WTC11 (cell line): Measurements from ENCODE around the gene RPP30. TPM values are rescaled to one million over a fixed set of nuclear protein-coding genes. Genes with fewer than 3 reads are reported as not detected.

Experiments used
- ATAC-seq: fragments of 200-7000 bp; cut with Tn5 transposase; 2 replicates; pipeline ENCODE4 v1.10.0; 2021; ENCODE audit warnings: mild to moderate bottlenecking, moderate library complexity
- CTCF ChIA-PET: fragments of 300-600 bp; sonication (Branson Sonifier 250); formaldehyde crosslinking; loops from one replicate; lab custom pipeline; 2021; ENCODE audit warnings: antibody characterized with exemption; lab: Charles Lee
- POLR2A ChIA-PET: fragments of 350-600 bp; sonication (Branson Sonifier 250); formaldehyde crosslinking; loops from one replicate; lab custom pipeline; 2021; ENCODE audit warnings: antibody characterized with exemption; lab: Charles Lee
- DNase-seq: peaks from one replicate; pipeline ENCODE4 v3.0.0; 2021; ENCODE audit warnings: low spot score
- H3K27ac Mint-ChIP-seq: 2 replicates; pipeline ENCODE4 v1.8.0; 2021; ENCODE audit warnings: mixed read lengths
- H3K27me3 Mint-ChIP-seq: 2 replicates; pipeline ENCODE4 v1.8.0; 2021; ENCODE audit warnings: low read depth, mild to moderate bottlenecking, moderate library complexity, mixed read lengths
- H3K36me3 Mint-ChIP-seq: 2 replicates; pipeline ENCODE4 v1.8.0; 2021; ENCODE audit warnings: mixed read lengths
- H3K4me1 Mint-ChIP-seq: 2 replicates; pipeline ENCODE4 v1.8.0; 2022; ENCODE audit warnings: mixed read lengths
- H3K4me3 Mint-ChIP-seq: 2 replicates; pipeline ENCODE4 v1.8.0; 2021; ENCODE audit warnings: mild to moderate bottlenecking, moderate library complexity, mixed read lengths
- H3K9me3 Mint-ChIP-seq: 2 replicates; pipeline ENCODE4 v1.8.0; 2021; ENCODE audit warnings: mixed read lengths
- ETV6 ChIP-seq: sonication (generic); formaldehyde crosslinking; IDR thresholded peaks from 2 replicates; pipeline ENCODE4 v1.8.1; 2022; ENCODE audit warnings: mild to moderate bottlenecking, missing genetic modification reagents
- FOXP4 ChIP-seq: sonication (generic); formaldehyde crosslinking; IDR thresholded peaks from 2 replicates; pipeline ENCODE4 v1.8.0; 2022; ENCODE audit warnings: mild to moderate bottlenecking, missing genetic modification reagents
- HMGA2 ChIP-seq: fragments of 250-450 bp; sonication (Bioruptor Pico); IDR thresholded peaks from 2 replicates; pipeline ENCODE4 v1.4.0; 2021; ENCODE audit warnings: mild to moderate bottlenecking, moderate library complexity
- JUN ChIP-seq: sonication (generic); formaldehyde crosslinking; IDR thresholded peaks from 2 replicates; pipeline ENCODE4 v1.8.0; 2023; ENCODE audit warnings: mild to moderate bottlenecking, missing genetic modification reagents
- NFATC4 ChIP-seq: fragments of 250-450 bp; sonication (Bioruptor Pico); IDR thresholded peaks from 2 replicates; pipeline ENCODE4 v1.9.0; 2021; ENCODE audit warnings: mild to moderate bottlenecking
- RELA ChIP-seq: sonication (generic); formaldehyde crosslinking; IDR thresholded peaks from 2 replicates; pipeline ENCODE4 v1.8.1; 2022; ENCODE audit warnings: missing genetic modification reagents, mild to moderate bottlenecking, borderline replicate concordance
- SMAD4 ChIP-seq: sonication (generic); formaldehyde crosslinking; IDR thresholded peaks from 2 replicates; pipeline ENCODE4 v1.8.0; 2022; ENCODE audit warnings: mild to moderate bottlenecking, missing genetic modification reagents
- SP1 ChIP-seq: sonication (generic); formaldehyde crosslinking; conservative IDR thresholded peaks from 2 replicates; pipeline ENCODE4 v1.8.1; 2022; ENCODE audit warnings: missing genetic modification reagents
- total RNA-seq: library from RNA; stranded (reverse); gene quantifications from 3 replicates; pipeline ENCODE4 v1.2.3, GENCODE V29; 2021
- TF ChIP-seq, protein P1 (sequence below): sonication (generic); formaldehyde crosslinking; IDR thresholded peaks from 2 replicates; pipeline ENCODE4 v1.8.1; 2022; ENCODE audit warnings: mild to moderate bottlenecking, moderate library complexity, missing genetic modification reagents
- TF ChIP-seq, protein P2 (sequence below): sonication (generic); formaldehyde crosslinking; IDR thresholded peaks from 2 replicates; pipeline ENCODE4 v1.8.0; 2023; ENCODE audit warnings: missing genetic modification reagents
- TF ChIP-seq, protein P3 (sequence below): fragments of 200-600 bp; IDR thresholded peaks from 2 replicates; pipeline ENCODE4 v1.8.0; 2022; ENCODE audit warnings: antibody characterized with exemption
- TF ChIP-seq, protein P4 (sequence below): sonication (generic); formaldehyde crosslinking; IDR thresholded peaks from 2 replicates; pipeline ENCODE4 v1.8.1; 2022; ENCODE audit warnings: mild to moderate bottlenecking, missing genetic modification reagents, moderate library complexity, borderline replicate concordance

Gene RPP30
- total RNA-seq, 1 experiment from 2014 or later: 56.4 TPM

DNA sequence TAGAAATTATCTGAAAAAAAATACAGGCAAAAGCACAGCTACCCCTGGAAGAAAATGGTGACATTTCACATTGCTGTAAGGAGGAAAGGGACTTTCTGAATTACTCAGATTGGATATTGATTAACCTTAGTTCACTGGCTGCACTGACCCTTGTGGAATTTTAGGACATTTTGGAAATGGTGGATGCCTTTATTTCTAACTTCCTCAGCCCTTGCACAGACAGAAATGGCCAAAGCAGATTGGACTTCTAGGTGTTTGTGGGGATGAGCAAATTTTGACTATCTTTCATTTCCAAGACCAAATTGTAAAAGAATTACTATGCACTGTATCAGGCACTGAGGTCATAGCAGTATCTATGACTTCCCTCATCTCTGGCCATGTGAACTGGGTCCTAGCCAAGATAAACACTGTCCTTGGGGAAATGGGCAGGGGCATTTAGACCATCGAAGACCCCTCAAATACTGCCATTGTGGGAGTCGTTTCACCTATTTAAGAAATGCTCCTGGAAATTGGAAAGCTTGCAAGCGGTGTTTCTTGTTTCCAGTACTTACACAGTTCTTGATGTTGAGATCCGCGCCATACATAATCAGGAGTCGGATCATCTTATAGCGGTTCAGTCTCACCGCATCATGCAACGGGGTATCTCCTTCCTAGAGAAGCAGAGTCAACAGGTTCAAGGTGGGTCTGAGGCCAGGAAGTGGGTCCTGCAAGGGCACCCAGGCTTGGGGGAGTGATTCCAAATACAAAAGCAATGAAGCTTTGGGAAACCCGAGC lies 43.4 kb downstream of the RPP30 start (continued):
- TF ChIP-seq, protein P1, sequence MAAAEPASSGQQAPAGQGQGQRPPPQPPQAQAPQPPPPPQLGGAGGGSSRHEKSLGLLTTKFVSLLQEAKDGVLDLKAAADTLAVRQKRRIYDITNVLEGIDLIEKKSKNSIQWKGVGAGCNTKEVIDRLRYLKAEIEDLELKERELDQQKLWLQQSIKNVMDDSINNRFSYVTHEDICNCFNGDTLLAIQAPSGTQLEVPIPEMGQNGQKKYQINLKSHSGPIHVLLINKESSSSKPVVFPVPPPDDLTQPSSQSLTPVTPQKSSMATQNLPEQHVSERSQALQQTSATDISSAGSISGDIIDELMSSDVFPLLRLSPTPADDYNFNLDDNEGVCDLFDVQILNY: no peak
- TF ChIP-seq SMAD4 (CRISPR knock-in tag) (no peak), ETV6 (CRISPR knock-in tag) (no peak), NFATC4 (CRISPR knock-in tag) (no peak), SP1 (CRISPR knock-in tag) (no peak), HMGA2 (CRISPR knock-in tag) (no peak)

DNA sequence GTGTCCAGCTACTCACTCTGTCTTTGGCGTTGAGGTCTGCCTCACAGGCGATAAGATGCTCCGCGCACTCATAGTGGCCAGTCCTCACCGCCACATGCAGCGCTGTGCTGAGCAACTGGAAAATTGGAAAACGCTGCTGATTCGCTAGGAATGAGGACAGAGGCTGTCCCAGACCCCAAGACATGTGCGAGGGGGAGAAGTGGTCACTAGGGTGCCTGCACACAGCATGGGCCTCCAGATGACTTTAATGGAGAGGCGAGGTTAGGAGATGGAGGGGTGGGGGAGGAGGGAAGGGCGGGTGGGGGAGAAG lies 43.9 kb downstream of the RPP30 start:
- Mint-ChIP-seq H3K36me3 (no peaks in the 10 kb centered on the region), H3K9me3 (no peaks in the 10 kb centered on the region), H3K4me1 (peaks cover 10% of the 10 kb centered on the region), H3K27ac (no peak overlapping the region), H3K27me3 (peaks cover 98% of the 10 kb centered on the region), H3K4me3 (no peak overlapping the region)
- DNase-seq: no peak
- ChIA-PET POLR2A (no interaction called here), CTCF (no interaction called here)
- ATAC-seq: no peak
- no peak for TF ChIP-seq RELA (CRISPR knock-in tag)
- TF ChIP-seq, all 79 proteins: peak for 0

DNA sequence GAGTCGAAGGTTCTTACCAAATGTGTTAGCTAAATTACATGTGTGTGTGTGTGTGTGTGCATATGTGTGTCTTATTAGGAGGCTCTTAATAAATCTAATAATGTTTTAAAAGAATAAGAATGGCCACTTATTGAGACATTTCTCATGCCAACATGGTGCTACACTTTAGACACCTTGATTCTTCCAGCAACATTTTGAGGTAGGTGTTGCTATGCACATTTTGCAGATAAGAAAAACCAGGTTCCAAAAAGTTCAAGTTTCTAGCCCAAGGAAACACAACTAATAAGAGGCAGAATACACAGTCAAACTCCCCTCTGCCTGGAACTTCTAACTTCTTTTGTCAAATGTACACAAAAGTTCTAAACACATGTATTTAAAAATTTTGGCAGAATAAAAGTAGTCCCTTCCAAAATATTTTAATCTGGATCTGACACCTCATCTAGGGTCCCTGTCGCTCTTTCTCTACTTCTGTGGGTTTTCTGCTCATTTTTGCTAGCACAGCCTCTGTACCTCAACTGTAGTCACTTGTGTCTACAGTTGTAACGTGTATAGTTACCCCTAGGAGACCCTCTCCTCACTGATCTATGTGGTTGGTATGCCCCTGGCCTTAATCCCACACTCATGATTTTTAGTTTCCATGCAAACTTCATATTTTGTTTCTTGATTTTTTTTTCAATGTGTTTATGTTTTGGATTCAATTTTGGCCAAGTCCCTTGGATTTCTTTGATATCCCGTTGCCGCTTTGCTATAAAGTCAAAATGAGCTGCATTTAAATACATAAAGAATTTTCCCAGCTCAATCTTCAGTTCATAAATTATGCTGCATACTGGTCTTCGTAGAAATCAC lies 44.8 kb downstream of the RPP30 start:
- no peak overlapping the region for H3K27ac Mint-ChIP-seq
- ChIA-PET CTCF (interaction anchor here (1.0 to 1.3 kb wide), 2 partner anchors 89 to 382 kb away, joined by 3 to 5 read pairs; no protein-coding TSS in a partner anchor), POLR2A (no interaction called here)
- H3K27me3 Mint-ChIP-seq: peaks cover 99% of the 10 kb centered on the region
- H3K4me3 Mint-ChIP-seq: no peak overlapping the region
- no peaks in the 10 kb centered on the region for H3K36me3 Mint-ChIP-seq
- no peaks in the 10 kb centered on the region for H3K9me3 Mint-ChIP-seq
- ATAC-seq: no peak
- peaks cover 13% of the 10 kb centered on the region for H3K4me1 Mint-ChIP-seq
- TF ChIP-seq, protein P2, sequence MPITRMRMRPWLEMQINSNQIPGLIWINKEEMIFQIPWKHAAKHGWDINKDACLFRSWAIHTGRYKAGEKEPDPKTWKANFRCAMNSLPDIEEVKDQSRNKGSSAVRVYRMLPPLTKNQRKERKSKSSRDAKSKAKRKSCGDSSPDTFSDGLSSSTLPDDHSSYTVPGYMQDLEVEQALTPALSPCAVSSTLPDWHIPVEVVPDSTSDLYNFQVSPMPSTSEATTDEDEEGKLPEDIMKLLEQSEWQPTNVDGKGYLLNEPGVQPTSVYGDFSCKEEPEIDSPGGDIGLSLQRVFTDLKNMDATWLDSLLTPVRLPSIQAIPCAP: no peak
- TF ChIP-seq, protein P3, sequence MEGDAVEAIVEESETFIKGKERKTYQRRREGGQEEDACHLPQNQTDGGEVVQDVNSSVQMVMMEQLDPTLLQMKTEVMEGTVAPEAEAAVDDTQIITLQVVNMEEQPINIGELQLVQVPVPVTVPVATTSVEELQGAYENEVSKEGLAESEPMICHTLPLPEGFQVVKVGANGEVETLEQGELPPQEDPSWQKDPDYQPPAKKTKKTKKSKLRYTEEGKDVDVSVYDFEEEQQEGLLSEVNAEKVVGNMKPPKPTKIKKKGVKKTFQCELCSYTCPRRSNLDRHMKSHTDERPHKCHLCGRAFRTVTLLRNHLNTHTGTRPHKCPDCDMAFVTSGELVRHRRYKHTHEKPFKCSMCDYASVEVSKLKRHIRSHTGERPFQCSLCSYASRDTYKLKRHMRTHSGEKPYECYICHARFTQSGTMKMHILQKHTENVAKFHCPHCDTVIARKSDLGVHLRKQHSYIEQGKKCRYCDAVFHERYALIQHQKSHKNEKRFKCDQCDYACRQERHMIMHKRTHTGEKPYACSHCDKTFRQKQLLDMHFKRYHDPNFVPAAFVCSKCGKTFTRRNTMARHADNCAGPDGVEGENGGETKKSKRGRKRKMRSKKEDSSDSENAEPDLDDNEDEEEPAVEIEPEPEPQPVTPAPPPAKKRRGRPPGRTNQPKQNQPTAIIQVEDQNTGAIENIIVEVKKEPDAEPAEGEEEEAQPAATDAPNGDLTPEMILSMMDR: no peak
- TF ChIP-seq JUN: no peak
- no peak for TF ChIP-seq FOXP4 (CRISPR knock-in tag)
- TF ChIP-seq, protein P4, sequence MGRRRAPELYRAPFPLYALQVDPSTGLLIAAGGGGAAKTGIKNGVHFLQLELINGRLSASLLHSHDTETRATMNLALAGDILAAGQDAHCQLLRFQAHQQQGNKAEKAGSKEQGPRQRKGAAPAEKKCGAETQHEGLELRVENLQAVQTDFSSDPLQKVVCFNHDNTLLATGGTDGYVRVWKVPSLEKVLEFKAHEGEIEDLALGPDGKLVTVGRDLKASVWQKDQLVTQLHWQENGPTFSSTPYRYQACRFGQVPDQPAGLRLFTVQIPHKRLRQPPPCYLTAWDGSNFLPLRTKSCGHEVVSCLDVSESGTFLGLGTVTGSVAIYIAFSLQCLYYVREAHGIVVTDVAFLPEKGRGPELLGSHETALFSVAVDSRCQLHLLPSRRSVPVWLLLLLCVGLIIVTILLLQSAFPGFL (CRISPR knock-in tag): no peak
- no peak for DNase-seq
